ENCODE results near the gene PDE10A.
"Not testable (repeated sequence)": the region's sequence is repeated elsewhere in the genome, so short reads cannot be mapped to it uniquely, and the experiment has no call there.

Gene PDE10A

GRCh38 chr6:165580136-165580535, 82.9 kb downstream of the PDE10A start:
- DNase-seq = no peak

GRCh38 chr6:165579151-165579550, 83.9 kb downstream of the PDE10A start:
- no peak for DNase-seq

- DNase-seq = no peak
Measured at GRCh38 chr6:165577556-165577955, 85.5 kb downstream of the PDE10A start.

- no peak for DNase-seq
Measured at GRCh38 chr6:165575158-165575549, 87.9 kb downstream of the PDE10A start.

- no peak for DNase-seq
Measured at GRCh38 chr6:165574220-165575157, 88.6 kb downstream of the PDE10A start.

DNA sequence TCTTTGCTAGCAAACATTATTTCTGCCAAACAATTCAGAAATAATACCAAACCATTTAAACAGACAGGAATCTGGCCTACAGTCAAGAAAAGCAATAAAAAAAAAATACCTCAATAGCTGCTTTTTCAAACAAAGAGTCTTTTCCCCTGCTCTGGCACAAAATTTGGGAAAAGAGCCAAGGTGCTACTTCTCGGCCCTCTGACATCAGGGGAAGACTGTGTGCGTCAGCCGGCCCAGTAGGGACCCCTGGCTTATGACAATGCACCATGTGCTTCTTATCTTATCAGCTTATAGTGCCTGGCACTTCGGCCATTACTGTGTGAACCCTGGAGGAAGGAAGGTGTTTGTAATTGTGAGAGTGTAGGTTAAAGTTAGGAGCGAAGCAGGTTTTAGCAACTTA, 89.4 kb downstream of the PDE10A start:
- DNase-seq = no peak

- no peak for DNase-seq
Measured at GRCh38 chr6:165571721-165572132, 91.3 kb downstream of the PDE10A start.

- DNase-seq = no peak
Measured at GRCh38 chr6:165571068-165571682, 91.9 kb downstream of the PDE10A start.

GRCh38 chr6:165568326-165568725, 94.7 kb downstream of the PDE10A start:
- DNase-seq = no peak

- DNase-seq = no peak
Measured at GRCh38 chr6:165566088-165566828, 96.8 kb downstream of the PDE10A start.

DNA sequence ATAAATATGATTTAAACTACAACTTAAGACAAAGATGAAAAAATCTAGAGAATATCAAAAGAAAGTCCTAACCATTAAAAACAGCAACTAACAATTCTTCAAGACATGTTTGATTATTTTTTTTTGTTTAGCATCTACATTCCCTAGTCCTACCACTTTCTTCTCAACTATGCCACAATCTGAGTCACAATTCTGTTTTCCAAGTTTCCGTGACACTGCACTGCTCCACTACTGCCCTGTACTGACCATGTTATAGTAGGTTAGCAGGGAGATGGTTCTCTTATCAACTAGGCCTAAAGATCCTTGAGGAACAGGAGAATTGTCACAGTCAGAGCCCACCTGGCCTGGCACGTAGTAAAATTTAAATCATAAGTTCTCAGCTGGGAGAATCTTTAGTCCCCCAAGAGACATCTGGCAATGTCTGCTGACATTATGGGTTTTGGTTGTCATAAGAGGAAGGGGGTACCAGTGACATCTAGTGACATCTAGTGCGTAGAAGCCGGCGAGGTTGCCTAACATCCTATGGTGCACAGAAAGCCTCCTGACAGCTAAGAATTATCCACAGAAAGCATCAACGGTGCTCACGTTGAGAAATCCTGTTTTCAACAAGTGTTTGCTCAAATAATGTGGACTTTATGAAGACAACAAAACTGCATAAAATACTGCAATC, 100.5 kb downstream of the PDE10A start:
- no peak for DNase-seq

DNA sequence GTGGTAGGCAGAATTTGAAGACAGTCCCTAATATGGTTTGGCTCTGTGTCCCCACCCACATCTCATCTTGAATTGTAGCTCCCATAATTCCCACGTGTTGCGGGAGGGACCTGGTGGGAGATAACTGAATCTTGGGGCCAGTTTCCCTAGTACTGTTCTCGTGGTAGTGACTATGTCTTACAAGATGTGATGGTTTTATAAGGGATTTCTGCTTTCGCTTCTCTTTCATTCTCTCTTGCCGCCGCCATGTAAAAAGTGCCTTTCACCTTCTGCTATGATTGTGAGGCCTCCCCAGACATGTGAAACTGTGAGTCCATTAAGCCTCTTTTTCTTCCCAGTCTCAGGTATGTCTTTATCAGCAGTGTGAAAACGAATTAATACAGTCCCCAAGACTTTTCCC, 103.4 kb downstream of the PDE10A start:
- DNase-seq = no peak

GRCh38 chr6:165558097-165558496, 104.9 kb downstream of the PDE10A start:
- not testable (repeated sequence) for DNase-seq

- DNase-seq = no peak
Measured at GRCh38 chr6:165557674-165558073, 105.4 kb downstream of the PDE10A start.

DNA sequence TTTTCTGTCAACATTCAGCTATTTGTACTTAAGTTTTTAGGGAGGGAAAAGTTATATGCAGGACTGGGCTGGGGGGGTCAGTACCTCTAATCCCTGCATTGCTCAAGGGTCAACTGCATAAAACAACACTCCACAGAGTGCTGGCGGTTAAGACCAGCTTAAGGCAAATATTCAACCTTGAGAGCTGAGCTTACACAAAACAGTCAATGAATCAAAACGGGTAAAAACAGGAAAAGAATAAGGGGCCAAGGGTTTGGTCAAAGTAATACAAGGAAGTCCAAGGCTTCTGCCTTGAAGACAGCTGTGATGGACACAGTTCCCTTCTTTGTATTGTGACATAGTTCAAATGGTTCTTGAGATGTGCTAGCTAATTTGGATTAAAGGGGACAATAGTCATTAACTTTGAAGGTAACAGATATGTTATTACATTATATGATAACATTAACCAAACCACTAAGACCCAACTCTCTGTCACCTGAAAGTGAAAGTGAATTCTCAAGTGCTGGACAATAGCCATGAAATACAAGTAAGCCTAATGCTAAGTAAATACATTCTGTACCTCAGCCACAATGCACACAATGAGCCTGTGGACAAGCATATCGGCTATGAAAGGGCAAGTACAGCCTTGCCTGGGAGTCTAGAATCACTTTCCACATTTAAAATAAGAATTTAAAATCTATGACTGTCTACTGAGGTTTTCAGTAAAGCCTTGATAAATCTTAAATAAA, 106.8 kb downstream of the PDE10A start:
- peak; percentile 97 for DNase-seq

GRCh38 chr6:165554644-165555043, 108.4 kb downstream of the PDE10A start:
- not testable (repeated sequence) for DNase-seq

DNA sequence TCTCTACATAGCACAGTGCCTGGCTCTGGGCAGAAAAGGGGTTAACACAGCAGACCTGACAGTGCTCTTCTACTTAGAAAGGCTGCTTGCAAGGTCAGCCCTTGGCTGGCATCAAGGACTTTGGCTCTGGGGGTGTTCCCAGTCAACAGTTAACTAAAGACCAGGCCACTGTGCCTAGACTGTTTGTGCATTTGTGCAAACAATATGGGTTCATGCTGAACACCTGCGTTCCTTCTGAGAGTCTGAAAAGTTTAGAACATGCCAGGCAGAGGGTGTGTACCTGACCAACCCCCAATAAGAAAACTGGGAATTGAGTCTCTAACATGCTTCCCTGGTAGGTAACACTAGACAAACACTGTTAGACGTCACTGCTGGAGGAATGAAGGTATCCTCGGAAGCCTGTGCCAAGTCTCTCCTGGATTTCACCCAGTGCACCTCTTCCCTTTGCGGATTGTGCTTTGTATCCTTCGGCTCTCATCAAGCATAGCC, 110.7 kb downstream of the PDE10A start:
- no peak for DNase-seq

DNA sequence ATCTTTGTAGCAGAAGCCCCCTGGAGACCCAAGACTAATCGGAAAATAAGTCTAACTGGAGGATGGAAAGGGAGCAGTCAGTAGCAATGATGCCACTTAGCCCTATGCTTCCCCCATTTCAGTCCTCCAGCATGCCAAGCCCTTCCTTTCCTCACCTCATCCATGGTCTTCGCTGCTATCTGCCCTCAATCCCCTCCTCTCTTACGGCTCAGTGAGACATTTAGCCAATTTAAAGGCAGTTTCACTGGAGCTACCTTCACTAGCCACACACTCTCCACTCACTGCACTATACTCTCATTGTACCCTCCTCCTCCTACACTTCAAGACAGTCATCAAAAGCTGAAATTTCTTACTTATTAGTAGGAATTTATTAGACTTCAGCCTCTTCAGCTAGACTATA, 111.2 kb downstream of the PDE10A start:
- no peak for DNase-seq

DNA sequence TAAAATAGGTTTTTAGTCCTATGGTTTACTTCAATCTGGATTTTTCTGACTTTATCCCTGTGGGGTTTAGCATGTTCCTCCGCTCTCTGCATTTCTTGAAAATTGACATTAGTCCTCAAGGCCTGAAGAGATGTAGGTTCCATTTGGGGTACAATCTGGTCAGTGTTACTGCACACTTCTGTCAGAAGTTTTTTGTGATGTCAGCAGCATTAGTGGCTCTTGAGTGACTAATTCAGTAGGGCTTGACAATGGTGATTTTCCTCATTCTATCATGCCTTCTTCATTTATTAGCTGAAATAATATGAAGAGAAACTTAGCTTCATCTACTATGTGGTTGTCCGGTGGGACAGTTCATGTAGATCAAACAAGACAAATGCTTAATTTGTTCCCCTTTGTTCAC, 114.6 kb downstream of the PDE10A start:
- DNase-seq = no peak

- no peak for DNase-seq
Measured at GRCh38 chr6:165545806-165546205, 117.2 kb downstream of the PDE10A start.

DNA sequence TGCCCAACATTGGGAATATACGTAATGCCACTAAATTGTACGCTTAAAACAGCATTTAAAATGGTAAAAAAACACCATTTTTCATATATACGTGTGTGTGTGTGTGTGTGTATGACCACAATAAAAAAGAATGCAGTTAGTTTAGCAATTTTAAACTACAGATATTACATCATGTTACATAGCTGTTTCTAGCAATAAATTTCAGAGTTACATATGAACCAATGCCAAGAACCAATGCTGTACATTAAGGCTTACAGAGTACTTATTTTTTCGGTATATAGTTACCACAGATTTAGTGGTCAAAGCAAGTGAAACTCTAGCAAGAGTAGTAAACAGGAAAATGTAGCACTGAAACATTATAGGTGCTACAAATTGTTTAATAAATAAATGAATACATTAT, 119.3 kb downstream of the PDE10A start:
- DNase-seq = no peak

GRCh38 chr6:165536911-165537310, 126.1 kb downstream of the PDE10A start:
- no peak for DNase-seq
